Left hindlimb (tissue), 1 donor: ENCODE data around the gene NAV1.
A peak's percentile ranks its signal among the peaks of the same experiment; 100 is the strongest.

Experiments
- DNase-seq: peaks from one replicate; pipeline ENCODE4 v3.0.0-alpha.2; 2018

The NAV1 gene

DNA sequence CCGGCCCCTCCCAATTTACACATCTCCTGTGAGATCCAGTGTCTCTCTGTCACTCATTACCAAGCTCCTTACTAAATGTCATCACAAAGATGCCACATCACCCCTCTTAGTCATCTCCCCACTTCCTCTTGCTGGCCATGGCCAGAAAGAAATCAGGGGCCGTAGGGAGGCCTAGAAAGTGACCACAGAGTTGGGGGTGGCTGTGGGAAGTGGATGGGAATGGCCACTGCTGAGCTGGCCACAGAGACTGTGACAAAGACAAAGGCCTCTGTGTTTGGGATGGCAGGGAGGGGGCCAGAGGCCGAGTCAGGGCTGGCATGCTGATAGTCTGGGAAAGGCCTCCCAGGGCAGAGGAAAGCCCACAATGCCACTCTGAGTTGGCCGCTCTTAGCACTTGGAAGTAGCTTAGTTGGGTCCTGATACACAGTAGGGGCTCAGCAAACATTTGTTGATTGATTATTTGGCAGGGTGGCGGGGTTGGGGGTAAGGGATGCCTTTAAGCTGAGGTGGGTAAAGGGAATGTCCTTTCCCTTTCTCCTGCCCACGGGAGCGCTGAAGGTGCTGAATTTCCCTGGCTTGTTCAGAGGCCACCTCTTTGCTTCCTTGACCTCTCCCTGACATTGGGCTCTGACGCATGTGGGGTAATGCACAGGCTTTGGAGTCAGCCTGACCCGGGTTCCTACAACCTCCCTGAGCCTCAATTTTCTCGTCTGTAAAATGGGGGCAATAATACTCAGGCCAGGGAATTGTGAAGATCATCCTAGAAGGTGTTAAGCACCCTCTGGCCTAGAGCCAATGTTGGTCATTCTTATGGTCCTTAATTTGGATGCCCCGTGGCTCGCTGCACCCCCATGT is 13.2 kb downstream of the NAV1 start:
- DNase-seq = peak; percentile 68

DNA sequence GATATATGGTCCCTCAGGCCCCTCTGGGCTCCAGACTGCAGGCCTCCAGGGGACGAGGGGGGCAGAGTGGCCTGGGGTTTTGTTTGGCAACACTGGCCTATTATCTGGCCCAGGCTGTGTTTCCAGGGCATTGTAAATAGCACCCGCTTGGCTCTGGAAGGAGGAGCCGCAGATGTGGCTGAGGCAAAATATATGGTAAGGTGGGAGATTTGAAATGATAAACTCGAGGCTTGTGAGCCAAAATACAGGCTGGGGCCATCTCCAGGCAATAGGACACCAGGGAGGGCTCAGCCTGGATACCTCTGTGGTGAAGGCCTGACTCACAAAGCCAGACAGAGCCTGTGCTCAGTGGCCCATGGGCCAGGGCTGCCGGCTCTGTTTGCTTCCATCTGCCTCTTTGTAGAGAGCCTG is 14.0 kb downstream of the NAV1 start:
- no peak for DNase-seq

DNA sequence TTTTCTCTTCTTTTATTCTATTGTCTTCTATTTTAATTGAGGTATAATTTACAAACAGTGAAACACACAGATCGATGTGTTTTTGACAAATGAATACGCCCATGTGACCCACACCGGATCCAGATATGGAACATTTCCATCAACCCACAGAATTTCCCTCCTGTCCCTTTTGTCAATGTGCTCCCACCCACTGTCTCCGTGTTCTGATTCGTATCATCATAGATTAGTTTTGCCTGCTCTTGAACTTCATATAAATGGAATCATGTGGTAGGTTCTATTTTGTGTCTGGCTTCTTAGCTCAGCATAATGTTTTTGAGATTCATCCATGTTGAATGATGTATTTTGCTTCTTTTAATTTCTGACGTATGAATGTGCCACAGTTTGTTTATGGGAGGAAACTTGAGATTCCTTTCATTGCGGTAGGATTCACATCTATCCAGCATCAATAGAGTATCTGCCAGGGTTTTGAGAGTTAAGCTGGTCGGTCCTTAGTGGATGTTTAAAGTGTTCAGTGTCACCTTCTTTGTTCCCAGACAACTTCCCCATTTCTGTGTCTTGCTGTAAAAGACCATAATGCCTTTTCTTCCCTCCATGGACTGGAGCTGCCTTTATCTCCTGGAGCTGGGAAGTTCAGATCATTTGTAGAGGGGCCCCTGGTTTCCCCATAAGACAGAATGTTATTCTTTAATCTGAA is 14.7 kb downstream of the NAV1 start:
- no peak for DNase-seq

DNA sequence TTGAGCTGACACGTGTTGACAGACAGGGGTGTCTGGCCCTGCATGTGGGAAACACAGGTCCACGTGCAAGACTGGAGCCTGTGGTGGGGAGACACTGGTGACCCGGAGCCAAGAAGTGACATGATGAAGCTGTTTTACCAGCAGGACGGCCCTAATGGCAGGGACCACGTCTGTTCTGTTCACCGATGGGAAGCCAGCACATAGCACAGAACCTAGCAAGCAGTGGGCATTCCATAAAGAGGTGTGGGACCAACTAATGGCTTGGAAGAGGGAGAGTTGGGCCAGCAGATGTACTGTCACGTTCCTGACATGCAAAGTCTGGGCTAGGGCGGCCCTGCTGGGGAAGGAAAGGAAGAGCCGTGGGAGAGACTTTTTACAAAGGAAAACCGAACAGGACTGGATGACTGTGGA is 15.3 kb downstream of the NAV1 start:
- DNase-seq = no peak

DNA sequence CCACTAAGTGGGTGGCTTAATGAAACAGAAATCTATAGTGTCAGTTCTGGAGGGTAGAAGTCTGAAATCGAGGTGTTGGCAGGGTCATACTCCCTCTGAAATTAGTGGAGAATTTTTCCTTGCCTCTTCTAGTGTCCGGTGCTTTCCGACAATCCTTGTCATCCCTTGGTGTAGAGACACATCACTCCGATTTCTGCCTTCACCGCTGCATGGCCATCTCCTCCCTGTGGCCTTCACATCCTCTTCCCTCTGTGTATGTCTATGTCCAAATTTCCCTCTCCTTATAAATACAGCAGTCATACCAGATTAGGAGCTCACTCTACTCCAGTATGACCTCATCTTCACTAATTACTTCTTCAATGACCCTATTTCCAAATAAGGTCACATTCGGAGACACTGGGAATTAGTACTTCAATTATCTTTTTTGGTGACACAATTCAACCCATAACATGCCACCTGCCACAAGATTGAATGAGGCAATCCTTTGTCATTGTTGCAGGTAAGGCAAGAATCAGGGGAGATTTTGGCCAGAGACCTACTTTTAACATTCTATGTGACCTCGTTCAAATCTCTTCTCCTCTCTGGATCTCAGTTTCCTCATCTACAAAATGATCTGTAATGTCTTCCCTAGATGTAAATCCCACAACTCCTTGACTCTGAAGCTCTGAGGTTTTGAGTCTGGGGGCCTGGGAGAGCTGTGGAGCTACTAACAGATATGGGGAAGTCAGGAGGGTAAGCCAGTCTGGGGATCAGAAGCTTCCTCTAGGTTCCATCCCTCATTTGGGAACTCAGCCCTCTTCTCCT is 16.1 kb downstream of the NAV1 start:
- no peak for DNase-seq

DNA sequence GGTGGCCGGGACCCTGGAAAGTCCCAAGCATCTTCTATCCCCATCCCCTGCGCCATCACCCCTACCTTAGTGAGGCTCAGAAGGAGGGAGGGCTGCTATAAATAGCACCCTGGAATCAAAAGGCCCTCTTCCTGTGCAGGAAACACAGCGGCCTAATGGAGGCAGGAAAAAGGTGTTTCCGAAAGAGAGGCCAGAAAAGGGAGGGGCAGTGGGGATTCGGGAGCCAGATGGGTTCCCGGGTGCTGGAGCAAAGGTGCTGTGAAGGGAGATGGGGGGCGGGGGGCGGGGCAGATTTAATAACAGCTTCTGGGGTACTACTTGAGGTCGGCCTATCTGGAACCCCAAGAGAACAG is 16.6 kb downstream of the NAV1 start:
- DNase-seq = no peak

DNA sequence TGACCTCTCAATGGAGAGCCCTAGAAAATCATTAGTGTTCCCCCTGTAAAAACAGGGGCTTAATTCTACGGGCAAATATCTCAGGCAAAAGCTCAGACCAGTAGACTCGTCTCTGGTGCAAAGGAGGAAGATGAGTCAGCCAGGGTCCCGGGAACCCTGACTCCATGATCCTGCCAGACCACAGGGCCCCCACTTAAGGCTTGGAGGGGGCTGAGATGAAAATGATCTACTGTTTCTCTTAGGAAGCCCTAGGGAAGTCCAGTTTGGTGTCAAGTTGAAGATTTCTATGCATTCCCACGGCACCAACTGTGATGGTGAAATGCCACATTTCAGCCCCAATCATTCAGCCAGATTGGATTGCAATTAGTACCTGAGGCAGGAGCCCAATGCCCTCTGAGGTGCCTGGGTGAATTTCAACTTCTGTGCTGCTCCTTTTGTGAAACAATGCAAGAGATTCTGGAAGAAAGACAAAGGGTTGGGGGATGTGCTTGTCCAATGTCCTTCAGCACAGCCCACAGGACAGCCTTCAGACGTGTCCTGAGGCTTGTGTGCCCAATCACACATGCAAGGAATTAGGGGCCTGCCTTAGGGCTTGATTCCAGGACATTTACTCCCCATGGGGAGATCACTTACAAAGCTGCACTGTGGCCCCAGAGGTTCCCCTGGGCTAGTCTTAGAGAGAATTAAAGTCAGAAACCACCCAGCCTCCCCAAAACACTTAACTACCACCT is 18.1 kb downstream of the NAV1 start:
- no peak for DNase-seq

DNA sequence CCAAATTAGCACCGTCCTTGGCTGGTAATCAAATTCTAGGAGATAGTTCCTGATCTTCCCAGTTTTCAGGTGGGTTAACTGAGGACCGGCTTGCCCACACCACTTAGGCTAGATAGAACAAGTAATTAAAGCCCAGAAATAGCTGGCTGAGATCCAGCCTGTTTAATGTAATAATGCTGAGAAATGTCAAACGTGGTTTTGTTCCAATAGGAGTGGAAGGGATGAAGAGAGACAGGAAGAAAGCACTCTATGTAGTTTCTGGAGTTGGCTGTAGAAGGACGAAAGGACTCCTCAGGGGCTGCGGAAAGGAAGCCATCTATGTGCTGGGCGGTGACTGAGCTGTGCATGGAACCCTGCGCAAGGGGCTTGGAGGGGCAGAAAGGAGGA is 18.6 kb downstream of the NAV1 start:
- no peak for DNase-seq

DNA sequence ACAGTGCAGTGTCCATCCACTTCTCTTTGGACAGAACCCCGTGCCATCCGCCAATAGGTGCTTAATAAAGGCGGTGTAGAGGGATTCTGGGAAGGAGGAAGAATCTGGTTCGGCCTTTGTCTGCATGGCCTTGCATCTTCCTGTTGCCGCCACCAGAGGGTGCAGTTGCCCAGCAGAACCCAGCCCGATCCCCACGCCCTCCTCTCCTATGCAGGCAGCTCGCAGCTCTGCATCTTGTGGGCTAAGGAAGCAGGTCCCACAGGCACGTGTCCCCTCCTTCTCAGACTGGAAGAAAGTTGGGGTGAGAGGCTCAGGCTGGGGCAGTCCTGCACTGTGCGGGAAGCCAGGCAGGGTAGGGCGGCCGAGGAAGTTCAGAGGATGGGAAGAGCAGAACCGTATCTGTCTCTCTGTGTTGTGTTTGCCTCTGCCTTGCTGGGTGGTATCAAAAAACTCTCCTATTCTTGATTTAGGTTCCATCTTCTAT is 20.8 kb downstream of the NAV1 start:
- peak; percentile 86 for DNase-seq

DNA sequence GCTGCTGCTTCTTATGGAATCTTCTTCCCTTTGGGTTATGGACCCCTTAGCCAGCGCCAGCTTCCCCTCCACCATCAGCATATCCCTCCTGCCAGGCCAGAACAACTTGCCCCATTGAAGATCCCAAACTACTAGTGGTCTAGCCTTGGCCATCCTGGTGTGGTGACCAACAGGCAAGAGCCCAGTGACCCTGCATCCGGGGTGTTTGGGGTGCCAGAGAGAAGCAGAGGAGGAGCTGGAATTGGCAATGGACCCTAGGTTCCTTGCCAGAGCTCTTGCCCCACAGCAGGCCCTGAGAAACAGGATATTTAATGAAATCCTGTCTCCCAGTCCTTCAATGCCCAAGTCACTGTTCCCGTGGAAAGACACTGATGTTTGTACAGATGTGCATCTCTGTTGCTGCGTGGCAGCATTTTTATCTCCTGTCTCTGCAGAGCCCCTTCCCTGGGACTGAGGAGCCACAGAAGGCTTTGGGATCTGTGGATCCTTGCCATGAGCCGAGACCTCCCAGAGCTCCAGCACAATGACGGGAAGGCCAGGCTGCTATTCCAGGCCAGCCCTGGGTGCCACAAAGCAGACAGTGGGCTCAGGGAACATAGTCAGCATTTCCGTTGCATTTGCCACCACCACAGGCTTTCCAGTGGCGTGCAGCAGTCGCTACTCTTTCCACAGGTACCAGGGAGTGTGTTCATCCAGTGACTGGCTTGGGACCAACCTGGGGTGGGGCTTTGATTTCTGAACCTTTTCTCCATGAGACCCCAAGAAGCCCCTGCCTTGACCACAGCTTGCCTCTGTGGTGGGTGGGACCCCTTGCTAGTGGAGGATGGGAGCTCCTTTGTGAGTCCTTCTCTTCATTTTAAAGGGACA is 21.6 kb downstream of the NAV1 start:
- no peak for DNase-seq

DNA sequence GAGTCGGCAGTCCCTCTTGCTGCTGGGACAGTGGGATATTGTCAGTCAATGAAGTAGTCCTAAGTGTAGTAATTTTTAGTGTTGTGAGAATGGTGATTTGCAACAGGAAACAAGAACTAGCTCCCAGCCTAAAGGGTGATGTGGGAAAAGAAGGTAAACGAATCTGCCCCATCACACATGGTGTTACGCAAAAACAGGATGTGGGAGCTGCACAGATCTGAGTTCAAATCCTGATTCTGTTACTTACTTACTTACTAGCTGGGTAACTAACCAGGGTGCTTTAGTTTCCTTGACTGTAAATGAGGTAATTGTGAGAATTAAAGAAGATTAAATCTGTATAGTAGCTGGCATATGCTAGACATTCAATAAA is 22.3 kb downstream of the NAV1 start:
- no peak for DNase-seq

DNA sequence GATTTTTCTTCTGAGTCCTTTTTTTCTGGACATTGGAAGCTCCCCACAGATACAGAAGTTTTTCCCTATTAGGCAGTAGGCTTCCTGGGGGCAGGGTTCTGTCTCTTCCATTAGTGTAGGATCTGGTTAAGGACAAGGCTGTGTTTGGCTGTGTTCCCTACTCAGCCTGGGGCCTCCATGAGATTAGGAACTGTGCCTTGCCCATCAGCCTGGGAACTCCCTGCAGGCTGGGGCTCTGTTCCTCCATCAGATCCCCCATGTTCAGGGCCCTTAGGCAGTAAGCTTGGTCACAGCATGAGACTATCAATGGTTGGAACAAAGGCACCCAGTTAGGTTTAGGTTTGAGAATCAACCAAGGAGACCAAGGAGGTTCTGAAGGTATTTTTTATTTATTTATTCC is 22.7 kb downstream of the NAV1 start:
- no peak for DNase-seq

DNA sequence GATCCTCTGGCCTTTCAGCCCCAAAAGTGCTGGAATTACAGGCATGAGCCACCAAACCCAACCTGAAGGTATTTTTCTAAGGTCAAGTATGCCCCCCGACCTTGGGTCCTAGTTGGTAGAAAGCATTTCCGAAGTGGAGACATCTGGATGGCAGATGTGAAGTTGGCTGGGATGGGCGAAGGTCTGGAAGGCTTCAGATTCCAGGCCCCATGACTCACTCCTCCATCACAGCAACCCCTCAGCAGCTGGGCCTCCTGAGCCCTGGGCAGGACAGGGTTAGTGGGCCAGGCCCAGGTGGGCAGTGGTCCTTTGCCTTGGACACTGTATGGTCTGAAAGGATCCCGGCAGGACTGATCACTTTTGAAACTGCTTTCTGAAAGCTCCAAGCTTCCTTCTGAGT is 23.3 kb downstream of the NAV1 start:
- no peak for DNase-seq

DNA sequence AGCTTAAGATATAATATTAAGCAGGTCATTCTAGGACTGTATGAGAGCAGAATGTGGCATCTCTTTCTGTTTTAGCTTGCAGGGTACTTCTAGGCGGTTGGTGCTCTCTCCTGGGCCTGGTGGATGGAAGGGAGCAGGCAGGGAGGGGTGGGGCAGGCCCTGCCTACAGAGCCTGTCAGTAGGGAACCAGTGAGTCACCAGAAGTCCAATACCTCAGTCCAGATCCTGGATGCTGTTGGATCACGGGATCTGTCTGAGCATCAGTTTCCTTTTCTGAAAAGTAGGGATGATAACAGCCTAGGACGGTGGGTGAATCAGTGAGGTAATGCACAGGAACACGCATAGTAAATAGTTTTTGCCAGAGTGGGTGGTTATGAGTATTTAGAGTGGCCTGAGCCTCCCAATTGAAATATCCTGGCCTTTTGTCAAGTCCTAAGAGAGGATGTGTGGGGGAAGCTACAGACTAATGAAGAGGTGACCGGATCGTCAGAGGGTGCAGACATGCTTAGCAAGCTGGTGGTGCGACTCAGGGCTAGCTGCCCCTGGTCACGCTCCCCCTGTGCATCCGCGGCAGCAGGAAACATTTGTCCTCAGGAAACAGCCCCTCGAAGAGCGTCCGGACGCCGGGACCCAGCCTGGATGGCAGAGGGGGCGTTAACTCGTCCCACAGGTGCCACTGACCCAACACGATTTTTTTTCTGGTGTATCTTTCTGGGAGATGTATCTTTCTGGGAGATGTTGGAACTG is 23.9 kb downstream of the NAV1 start:
- DNase-seq = no peak

DNA sequence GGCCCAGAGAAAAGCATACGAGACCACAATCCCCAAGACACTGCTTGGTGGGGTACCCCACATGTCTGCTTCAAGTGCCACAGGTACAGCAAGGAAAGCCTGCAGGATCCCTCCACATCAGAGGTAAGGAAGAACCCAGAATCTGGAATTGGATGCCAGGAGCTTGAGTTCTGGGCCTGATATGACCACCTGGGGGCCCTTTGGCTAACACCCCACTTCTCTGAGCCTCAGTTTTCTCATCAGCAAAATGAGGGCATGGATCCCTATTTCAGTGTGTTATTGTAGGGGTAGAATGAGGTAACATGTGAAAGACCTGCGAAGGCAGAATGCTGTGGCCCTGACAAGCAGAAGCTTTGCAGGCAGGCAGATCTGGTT is 24.5 kb downstream of the NAV1 start:
- no peak for DNase-seq

DNA sequence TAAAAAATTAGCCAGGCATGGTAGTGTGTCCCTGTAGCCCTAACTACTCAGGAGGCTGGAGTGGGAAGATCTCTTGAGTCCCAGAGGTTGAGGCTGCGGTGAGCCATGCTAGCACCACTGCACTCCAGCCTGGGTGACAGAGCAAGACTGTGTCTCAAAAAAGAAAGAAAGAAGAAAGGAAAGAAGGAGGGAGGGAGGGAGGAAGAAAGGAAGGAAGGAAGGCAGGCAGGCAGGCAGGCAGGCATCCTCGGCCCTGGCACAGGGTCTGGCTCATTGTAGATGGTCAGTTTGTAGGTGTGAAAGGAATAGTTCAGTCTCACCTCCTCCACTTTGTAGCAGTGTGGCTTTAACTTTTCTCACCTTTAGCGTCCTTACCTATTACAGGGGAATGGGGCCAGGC is 25.0 kb downstream of the NAV1 start:
- DNase-seq = no peak

DNA sequence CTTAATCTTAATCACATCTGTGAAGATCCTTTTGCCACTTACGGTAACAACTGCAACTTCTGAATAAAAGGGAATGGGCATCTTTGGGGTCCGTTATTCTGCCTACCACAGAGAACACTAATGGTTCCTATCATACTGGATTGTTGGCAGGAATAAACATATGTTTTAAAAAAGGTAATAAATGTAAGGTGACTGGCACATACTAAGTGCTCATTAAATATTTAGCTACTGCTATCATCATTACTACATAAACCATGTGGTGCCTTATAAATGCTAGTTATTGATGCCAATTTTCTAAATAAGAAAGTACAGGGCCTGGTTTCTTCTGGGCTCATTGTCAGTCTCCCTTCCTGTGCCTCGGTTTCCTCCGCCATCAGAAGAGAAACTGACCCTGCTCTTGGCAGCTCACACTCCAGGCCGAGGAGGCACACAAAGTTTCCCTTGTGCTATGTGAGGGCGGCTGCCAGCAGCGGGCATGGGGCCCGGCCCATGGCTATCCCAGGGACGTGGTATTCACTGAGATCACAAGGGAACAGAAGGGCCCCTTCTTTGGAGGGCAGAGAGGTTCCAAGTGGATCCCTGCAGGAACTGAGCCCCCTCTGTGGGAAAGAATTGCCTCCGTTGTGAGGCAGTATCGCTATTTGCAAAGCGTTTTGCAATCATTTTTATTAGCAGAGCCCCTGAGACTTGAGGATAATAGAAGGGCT is 26.2 kb downstream of the NAV1 start:
- peak; percentile 83 for DNase-seq

DNA sequence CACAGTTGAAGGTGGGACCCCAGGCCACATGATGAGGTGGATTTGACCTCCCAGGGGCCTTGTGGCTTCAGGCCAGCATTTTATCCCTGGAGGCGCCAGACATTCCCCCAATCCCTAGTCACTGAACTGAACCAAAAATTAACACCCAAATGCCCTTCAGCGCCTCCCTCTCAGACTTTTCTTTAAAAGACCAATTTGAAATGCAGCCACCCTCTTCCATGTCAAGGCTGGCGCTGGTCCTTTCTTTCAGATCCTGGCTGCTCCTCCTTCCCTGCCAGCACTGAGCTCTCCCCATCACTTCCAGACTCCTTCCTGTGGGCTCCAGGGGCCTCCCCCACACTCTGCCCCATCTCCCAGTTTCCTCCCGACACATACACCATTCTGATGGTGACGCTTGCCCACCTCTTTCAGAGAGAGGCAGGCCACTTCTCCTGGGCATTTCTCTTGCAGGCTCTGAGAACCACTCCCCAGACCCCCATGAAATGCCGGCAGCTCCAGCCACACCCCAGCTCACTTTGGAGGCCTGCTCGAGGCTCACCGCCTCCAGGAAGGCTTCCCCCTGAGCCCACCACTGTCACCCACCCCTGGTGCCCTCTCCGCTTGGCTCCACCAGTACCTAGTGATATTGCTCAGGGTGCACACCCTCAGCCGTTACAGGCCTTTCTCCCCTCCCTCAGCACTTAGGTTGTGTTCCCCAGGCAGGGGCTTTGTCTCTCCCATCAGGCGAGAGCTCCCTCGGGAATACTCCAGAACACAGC is 27.0 kb downstream of the NAV1 start:
- no peak for DNase-seq

DNA sequence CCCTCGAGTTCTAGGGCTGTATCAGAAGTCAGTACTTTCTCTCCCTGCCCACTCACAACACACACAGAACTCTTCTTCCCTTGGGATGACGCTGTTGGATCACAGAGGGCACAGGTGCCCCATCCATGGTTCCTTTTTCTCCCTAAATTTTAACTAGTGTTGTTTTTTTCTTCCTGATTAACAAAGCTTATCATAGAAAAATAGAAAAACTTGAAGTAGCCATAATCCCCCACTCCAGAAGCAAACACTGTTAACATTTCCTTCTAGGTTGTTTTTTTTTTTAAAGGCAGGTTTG is 27.5 kb downstream of the NAV1 start:
- DNase-seq = no peak
